Testis (tissue), 3 donors: ENCODE measurements around the gene NUBPL. TPM values are rescaled to one million over a fixed set of nuclear protein-coding genes. Genes with fewer than 3 reads are reported as not detected.

ENCODE experiments used
- DNase-seq: peaks from one replicate; pipeline ENCODE4 v3.0.0-alpha.2; 2019
- H3K27ac ChIP-seq, 2 donors: fragments of 200-600 bp; sonication (generic); one replicate each; pipeline ENCODE4 v1.5.1; 2019
- H3K27me3 ChIP-seq: fragments of 200-600 bp; sonication (generic); one replicate; pipeline ENCODE4 v1.5.1; 2019
- H3K36me3 ChIP-seq: fragments of 200-600 bp; sonication (generic); one replicate; pipeline ENCODE4 v1.5.1; 2017; ENCODE audit warnings: low read depth; ENCODE audit errors: missing control alignments
- H3K4me1 ChIP-seq: fragments of 200-600 bp; sonication (generic); one replicate; pipeline ENCODE4 v1.5.1; 2019
- H3K4me3 ChIP-seq, 2 donors: fragments of 200-600 bp; sonication (generic); one replicate each; pipeline ENCODE4 v1.5.1; 2017 to 2019
- H3K9me3 ChIP-seq: fragments of 200-600 bp; sonication (generic); one replicate; pipeline ENCODE4 v1.5.1; 2017
- POLR2A ChIP-seq: fragments of 450-650 bp; IDR thresholded peaks from one replicate; pipeline ENCODE4 v1.6.1; 2017; ENCODE audit warnings: antibody characterized with exemption, mild to moderate bottlenecking, moderate library complexity
- WGBS, 2 donors: methylation state at CpG; one replicate each; pipeline ENCODE4 v1.1.5; 2018; 5-methylcytosine and 5-hydroxymethylcytosine counted together
- intact Hi-C: fragments of 100-400 bp; cut with DNase I; formaldehyde crosslinking; loops from one replicate; pipeline ENCODE4 v1.15.1; 2023; ENCODE audit warnings: low total_unique reads
- polyA plus RNA-seq: library from polyadenylated mRNA; stranded (reverse); fragments of 350-450 nt; fragmentation: Illumina TruSeq; extraction: RNeasy Lipid Tissue Mini Kit (QIAGEN cat#74804); gene quantifications from one replicate; pipeline ENCODE4 v1.2.3, GENCODE V29; 2014; ENCODE audit warnings: low read depth, low replicate concordance; ENCODE audit not compliant: insufficient read depth
- total RNA-seq, 2 donors: library from RNA; depleted of rRNA; stranded (reverse); fragments of >200 nt; gene quantifications; one replicate each; pipeline ENCODE4 v1.2.3, GENCODE V29; 2016
- TF ChIP-seq, protein P1 (sequence below), 3 experiments: fragments of 450-650 bp in 2 of 3; fragments of 200-600 bp in 1 of 3; sonication (generic) in 1 of 3; IDR thresholded peaks; one replicate each; pipeline ENCODE4 v1.5.1; 2016 to 2019; ENCODE audit warnings: antibody characterized with exemption in 3 of 3, mild to moderate bottlenecking in 2 of 3, moderate library complexity in 1 of 3

Gene NUBPL
- total and polyA plus RNA-seq, 3 donors from 2014 or later: 7.8 to 25.0 (median 19.8) TPM

DNA sequence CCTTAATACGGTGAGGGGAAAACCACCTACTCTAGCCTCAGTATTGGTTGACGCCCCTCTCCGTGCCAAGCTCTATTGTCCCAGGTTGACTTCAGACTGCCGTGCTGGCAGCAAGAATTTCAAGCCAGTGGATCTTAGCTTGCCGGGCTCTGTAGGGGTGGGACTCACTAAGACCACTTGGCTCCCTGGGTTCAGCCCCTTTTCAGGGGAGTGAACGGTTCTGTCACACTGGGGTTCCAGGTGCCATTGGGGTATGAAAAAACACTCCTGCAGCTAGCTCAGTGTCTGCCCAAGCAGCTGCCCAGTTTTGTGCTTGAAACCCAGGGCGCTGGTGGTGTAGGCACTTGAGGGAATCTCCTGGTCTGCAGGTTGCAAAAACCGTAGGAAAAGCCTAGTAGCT is 107.1 kb downstream of the NUBPL start:
- WGBS, 2 donors: 91 to 93% methylated on average over 5 to 8 of the region's 8 CpGs
- Histone ChIP-seq H3K4me1 (no peaks in the 10 kb centered on the region), H3K27ac (no peak overlapping the region), H3K27me3 (no peaks in the 10 kb centered on the region), H3K36me3 (no peaks in the 10 kb centered on the region), H3K9me3 (no peaks in the 10 kb centered on the region), H3K4me3 (no peak overlapping the region)
- intact Hi-C loops: no loop called here
- TF ChIP-seq, protein P1, sequence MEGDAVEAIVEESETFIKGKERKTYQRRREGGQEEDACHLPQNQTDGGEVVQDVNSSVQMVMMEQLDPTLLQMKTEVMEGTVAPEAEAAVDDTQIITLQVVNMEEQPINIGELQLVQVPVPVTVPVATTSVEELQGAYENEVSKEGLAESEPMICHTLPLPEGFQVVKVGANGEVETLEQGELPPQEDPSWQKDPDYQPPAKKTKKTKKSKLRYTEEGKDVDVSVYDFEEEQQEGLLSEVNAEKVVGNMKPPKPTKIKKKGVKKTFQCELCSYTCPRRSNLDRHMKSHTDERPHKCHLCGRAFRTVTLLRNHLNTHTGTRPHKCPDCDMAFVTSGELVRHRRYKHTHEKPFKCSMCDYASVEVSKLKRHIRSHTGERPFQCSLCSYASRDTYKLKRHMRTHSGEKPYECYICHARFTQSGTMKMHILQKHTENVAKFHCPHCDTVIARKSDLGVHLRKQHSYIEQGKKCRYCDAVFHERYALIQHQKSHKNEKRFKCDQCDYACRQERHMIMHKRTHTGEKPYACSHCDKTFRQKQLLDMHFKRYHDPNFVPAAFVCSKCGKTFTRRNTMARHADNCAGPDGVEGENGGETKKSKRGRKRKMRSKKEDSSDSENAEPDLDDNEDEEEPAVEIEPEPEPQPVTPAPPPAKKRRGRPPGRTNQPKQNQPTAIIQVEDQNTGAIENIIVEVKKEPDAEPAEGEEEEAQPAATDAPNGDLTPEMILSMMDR (IDR thresholded peaks at IDR 0.05): no peak
- TF ChIP-seq POLR2A: no peak
- DNase-seq: no peak

DNA sequence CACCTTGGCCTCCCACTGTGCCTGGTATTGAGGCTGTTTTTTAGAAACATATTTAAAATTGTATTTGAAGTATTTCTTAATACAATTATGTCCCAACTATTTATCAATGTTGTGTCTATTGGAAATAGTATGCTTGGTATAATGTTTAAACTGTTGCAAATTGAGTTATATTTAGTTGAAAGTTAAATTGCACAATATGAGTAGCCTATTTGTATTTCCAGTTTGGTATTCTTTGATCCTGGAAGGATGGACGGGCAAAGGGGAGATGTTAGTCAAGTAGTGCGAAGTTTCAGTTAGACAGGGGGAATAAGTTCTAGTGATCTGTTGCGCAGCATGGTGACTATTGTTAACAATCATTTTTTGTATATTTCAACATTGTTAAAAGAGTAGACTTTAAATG is 111.5 kb downstream of the NUBPL start:
- Histone ChIP-seq H3K36me3 (no peaks in the 10 kb centered on the region), H3K4me1 (no peaks in the 10 kb centered on the region), H3K27me3 (no peaks in the 10 kb centered on the region), H3K27ac (no peak overlapping the region), H3K4me3 (no peak overlapping the region), H3K9me3 (no peaks in the 10 kb centered on the region)
- intact Hi-C loops: no loop called here
- TF ChIP-seq POLR2A: no peak
- TF ChIP-seq, protein P1 (IDR thresholded peaks at IDR 0.05): no peak
- DNase-seq: no peak
- 90 to 97% methylated on average over 3 of the region's 3 CpGs for WGBS, 2 donors

DNA sequence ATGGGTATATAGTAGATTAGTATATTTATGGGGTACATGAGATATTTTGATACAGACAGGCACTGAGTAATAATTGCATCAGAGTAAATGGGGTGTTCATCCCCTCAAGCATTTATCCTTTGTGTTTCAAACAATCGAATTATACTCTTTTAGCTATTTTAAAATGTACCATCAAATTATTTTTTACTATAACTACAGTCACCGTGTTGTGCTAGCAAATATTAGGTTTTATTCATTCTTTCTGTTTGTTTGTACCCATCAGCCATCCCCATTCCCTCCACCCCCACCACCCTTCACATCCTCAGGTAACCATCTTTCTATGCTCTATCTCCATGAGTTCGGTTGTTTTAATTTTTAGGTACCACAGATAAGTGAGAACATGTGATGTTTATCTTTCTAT is 115.8 kb downstream of the NUBPL start:
- no peaks in the 10 kb centered on the region for H3K4me1 ChIP-seq
- no peak for DNase-seq
- intact Hi-C loops: no loop called here
- no peaks in the 10 kb centered on the region for H3K36me3 ChIP-seq
- H3K27ac ChIP-seq: no peak overlapping the region
- no peak for TF ChIP-seq POLR2A
- TF ChIP-seq, protein P1 (IDR thresholded peaks at IDR 0.05): no peak
- no peaks in the 10 kb centered on the region for H3K9me3 ChIP-seq
- H3K4me3 ChIP-seq: no peak overlapping the region
- no peaks in the 10 kb centered on the region for H3K27me3 ChIP-seq
- WGBS, 2 donors: 60 to 61% methylated on average over 3 of the region's 3 CpGs

DNA sequence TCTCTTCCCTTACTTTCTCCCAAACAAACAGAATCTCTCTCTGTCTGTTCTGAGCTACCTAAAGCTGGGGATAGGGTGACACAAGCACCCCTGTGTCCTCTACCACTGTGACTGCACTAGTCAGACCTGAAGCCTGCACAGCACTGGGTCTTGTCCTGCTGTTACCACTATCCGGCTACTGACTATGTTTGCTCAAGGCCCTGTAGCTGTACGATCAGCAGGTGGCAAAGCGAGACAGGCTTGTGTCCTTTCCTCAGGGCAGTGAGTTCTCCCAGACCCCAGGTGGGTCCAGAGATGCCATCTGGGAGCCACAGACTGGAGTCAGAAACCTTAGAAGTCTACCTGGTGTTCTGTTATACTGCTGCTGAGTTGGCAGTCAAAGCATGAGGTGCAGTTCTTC is 116.4 kb downstream of the NUBPL start:
- Histone ChIP-seq H3K4me1 (no peaks in the 10 kb centered on the region), H3K9me3 (no peaks in the 10 kb centered on the region)
- WGBS, 2 donors: 88 to 100% methylated on average over 3 of the region's 3 CpGs

More for the DNA sequence above, 116.4 kb downstream of the NUBPL start:
- H3K27me3 ChIP-seq: no peaks in the 10 kb centered on the region
- intact Hi-C loops: no loop called here
- no peak for DNase-seq
- H3K36me3 ChIP-seq: no peaks in the 10 kb centered on the region
- no peak overlapping the region for H3K4me3 ChIP-seq
- no peak for TF ChIP-seq POLR2A
- TF ChIP-seq, protein P1 (IDR thresholded peaks at IDR 0.05): no peak
- H3K27ac ChIP-seq: no peak overlapping the region
